AG04450 (cell line): Measurements from ENCODE around the gene ERBB2. TPM values are rescaled to one million over a fixed set of nuclear protein-coding genes. Genes with fewer than 3 reads are reported as not detected.
A peak's percentile ranks its signal among the peaks of the same experiment; 100 is the strongest.

ENCODE experiments used
- CTCF ChIA-PET: fragments of 300-600, 350-600 bp; formaldehyde crosslinking; extraction: SDS; loops from one replicate; lab custom pipeline; 2022; ENCODE audit warnings: antibody characterized with exemption, inconsistent platforms; lab: Charles Lee
- POLR2A ChIA-PET: fragments of 350-600 bp; formaldehyde crosslinking; extraction: SDS; loops from one replicate; lab custom pipeline; 2021; ENCODE audit warnings: antibody characterized with exemption, inconsistent platforms; lab: Yijun Ruan, JAX
- DNase-seq: peaks from one replicate; pipeline ENCODE4 v3.0.0-alpha.2; 2011; ENCODE audit warnings: low read depth, low spot score
- H3K27ac ChIP-seq: one replicate; pipeline ENCODE4 v1.5.1; 2012; ENCODE audit warnings: low read depth, low read length, control low read depth
- H3K27me3 ChIP-seq: one replicate; pipeline ENCODE4 v1.6.0; 2012; ENCODE audit warnings: low read length; ENCODE audit not compliant: control insufficient read depth, insufficient read depth
- H3K4me3 ChIP-seq: 2 replicates; pipeline ENCODE4 v1.5.1; 2011; ENCODE audit warnings: mild to moderate bottlenecking, low read depth, low read length, control low read depth
- H3K9me3 ChIP-seq: 2 replicates; pipeline ENCODE4 v1.5.1; 2012; ENCODE audit warnings: low read length; ENCODE audit not compliant: control insufficient read depth, insufficient read depth
- CTCF ChIP-seq: IDR thresholded peaks from 2 replicates; pipeline ENCODE4 v1.5.1; 2011; ENCODE audit warnings: low read depth, low read length, control low read depth, inconsistent platforms
- polyA plus RNA-seq: library from polyadenylated mRNA; depleted of rRNA; stranded (reverse); fragments of >200 nt; gene quantifications from 2 replicates; pipeline ENCODE4 v1.2.3, GENCODE V29; 2011

ERBB2 gene
- polyA plus RNA-seq, 1 experiment: 21.2 TPM

- Histone ChIP-seq H3K27ac (no peak within 1 kb of the TSS), H3K4me3 (no peak within 1 kb of the TSS), H3K27me3 (peaks cover 20% of the 10 kb centered on the region), H3K9me3 (no peaks in the 10 kb centered on the region; the same call in 1 of the 2 replicates)
- ChIA-PET POLR2A (interaction anchor here (1.1 kb wide), 1 partner anchor 10 kb away, joined by 3 read pairs; no protein-coding TSS in a partner anchor), CTCF (interaction anchor here (0.5 to 2.1 kb wide), 4 partner anchors 11 to 43 kb away, joined by 3 to 9 read pairs (median 3); no protein-coding TSS in a partner anchor)
- TF ChIP-seq CTCF: no peak
- DNase-seq: no peak
These were observed 35.0 kb upstream of the ERBB2 start, which contains the start of gene TCAP for GRCh38 chr17:39664581-39665561. Gene TCAP, plus strand, starts transcription at chr17:39665349. Its CDS starts 11 bp downstream, at chr17:39665360.

GRCh38 chr17:39665642-39666224, 34.1 kb upstream of the ERBB2 start:
- no peak overlapping the region for H3K4me3 ChIP-seq
- ChIA-PET POLR2A (no interaction called here), CTCF (interaction anchor here (0.7 to 2.1 kb wide), 4 partner anchors 15 to 65 kb away, joined by 3 to 9 read pairs (median 3); partner anchors contain the start of gene MIEN1)
- H3K9me3 ChIP-seq: no peaks in the 10 kb centered on the region; the same call in 1 of the 2 replicates
- H3K27ac ChIP-seq: no peak overlapping the region
- 0 out of 2 replicates have a peak, but pooled peaks have one; percentile 6 for TF ChIP-seq CTCF
- no peak for DNase-seq
- H3K27me3 ChIP-seq: peaks cover 28% of the 10 kb centered on the region

- no peak for TF ChIP-seq CTCF
- peaks cover 33% of the 10 kb centered on the region for H3K27me3 ChIP-seq
- H3K9me3 ChIP-seq: no peaks in the 10 kb centered on the region; the same call in 1 of the 2 replicates
- H3K4me3 ChIP-seq: no peak overlapping the region
- no peak overlapping the region for H3K27ac ChIP-seq
- ChIA-PET CTCF (interaction anchor here (0.7 to 2.1 kb wide), 4 partner anchors 15 to 64 kb away, joined by 3 to 9 read pairs (median 3); partner anchors contain the start of gene MIEN1), POLR2A (no interaction called here)
- DNase-seq: no peak
These were observed 33.6 kb upstream of the ERBB2 start for GRCh38 chr17:39666231-39666600.

GRCh38 chr17:39666601-39667261, 33.1 kb upstream of the ERBB2 start:
- CTCF ChIA-PET: interaction anchor here (0.7 to 2.1 kb wide), 5 partner anchors 13 to 64 kb away, joined by 3 to 9 read pairs (median 3); partner anchors contain the start of gene MIEN1
- POLR2A ChIA-PET: no interaction called here
- no peak for DNase-seq
- Histone ChIP-seq H3K27me3 (peaks cover 37% of the 10 kb centered on the region), H3K9me3 (no peaks in the 10 kb centered on the region; the same call in 1 of the 2 replicates), H3K27ac (no peak overlapping the region), H3K4me3 (no peak overlapping the region)
- TF ChIP-seq CTCF: no peak
